NT2/D1 (cell line): ENCODE data around the gene SPTLC1.

Experiments used
- SUZ12 ChIP-seq: IDR thresholded peaks from 2 replicates; pipeline ENCODE4 v1.6.1; 2011; ENCODE audit not compliant: insufficient read length, insufficient read depth; ENCODE audit errors: extremely low read depth
- ZNF274 ChIP-seq: IDR thresholded peaks from 2 replicates; pipeline ENCODE4 v1.6.1; 2011; ENCODE audit warnings: mild to moderate bottlenecking, low read depth, low read length

DNA sequence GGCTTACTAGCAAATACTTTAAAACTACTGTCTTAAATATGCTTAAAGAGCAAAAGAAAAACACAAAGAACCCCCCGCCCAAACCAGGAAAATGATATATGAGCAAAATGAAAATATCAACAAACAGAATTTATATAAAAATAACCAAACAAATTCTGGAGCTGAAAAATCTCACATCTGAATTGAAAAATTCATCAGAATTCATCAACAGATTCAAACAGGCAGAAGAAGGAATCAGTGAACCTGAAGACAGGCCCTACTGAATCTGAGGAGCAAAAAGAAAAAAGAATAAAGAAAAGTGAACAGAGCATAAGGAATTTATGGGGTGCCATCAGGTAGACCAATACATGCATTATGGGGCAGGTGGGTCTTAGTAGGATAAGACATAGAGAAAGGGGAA, 49.8 kb upstream of the SPTLC1 start:
- TF ChIP-seq ZNF274 (no peak), SUZ12 (no peak)
